Measurements from ENCODE around the gene AFF1. TPM values are rescaled to one million over a fixed set of nuclear protein-coding genes. Genes with fewer than 3 reads are reported as not detected.

The AFF1 gene
- total RNA-seq, 1 donor from 2014 or later, result 58.2 TPM

DNA sequence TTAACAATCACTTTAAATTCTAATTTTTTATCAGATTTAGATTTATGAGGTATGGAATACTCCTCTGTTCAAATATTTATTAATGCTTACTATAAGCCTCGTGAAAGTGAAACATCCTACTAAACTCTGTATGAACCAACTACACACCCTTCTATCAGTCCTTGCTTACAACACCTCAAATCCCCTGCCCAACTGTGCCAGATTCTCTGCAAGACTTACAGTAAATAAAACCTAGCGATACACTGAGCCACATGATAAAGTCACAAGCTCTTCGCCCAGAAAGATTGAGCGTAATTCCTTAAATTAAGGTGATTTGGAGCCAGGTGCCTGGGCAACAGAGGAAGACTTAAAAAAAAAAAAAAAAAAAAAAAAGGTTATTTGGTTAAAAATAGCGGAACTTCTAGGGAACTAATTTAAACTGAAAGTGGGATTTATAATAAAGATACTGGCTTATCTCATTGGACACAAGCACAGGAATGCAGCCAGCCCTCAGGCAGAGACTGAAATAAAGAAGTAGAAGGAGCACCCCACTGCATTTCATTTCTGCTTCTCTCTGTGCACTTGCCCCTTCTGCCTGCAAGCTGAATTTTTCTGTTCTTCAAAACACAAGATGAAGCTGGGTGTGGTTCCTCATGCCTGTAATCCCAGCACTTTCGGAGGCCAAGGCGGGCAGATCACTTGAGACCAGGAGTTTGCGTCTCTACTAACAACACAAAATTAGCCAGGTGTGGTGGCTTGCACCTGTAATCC, 25.1 kb upstream of the AFF1 start:
- no peak overlapping the region for H3K27ac ChIP-seq (ENCODE audit: low read depth, low read length)
- H3K79me2 ChIP-seq (ENCODE audit: insufficient read depth, low read length), result no peaks in the 10 kb centered on the region
- no peaks in the 10 kb centered on the region for H3K9me3 Mint-ChIP-seq (ENCODE audit: unreplicated experiment)
- no peaks in the 10 kb centered on the region for H3K36me3 ChIP-seq (ENCODE audit: insufficient read depth, low read length)
- H2AFZ ChIP-seq (ENCODE audit: low read depth, low read length), result no peak overlapping the region
- no peaks in the 10 kb centered on the region for H3K27me3 Mint-ChIP-seq (ENCODE audit: low read depth, unreplicated experiment)
- no peak overlapping the region for H3K4me3 ChIP-seq (ENCODE audit: insufficient read depth, low read depth, low read length)
- H3K9me3 ChIP-seq (ENCODE audit: insufficient read depth, low read depth, low read length), result no peaks in the 10 kb centered on the region
- peaks cover 4% of the 10 kb centered on the region for H3K4me1 Mint-ChIP-seq (ENCODE audit: low read depth, unreplicated experiment)
- DNase-seq (ENCODE audit: low read depth) (no peak), FAIRE-seq (no peak)
- H3K4me1 ChIP-seq (ENCODE audit: insufficient read depth, low read length), result no peaks in the 10 kb centered on the region
- H3K4me2 ChIP-seq (ENCODE audit: low read length), result no peak overlapping the region
- peaks cover 1% of the 10 kb centered on the region for H3K36me3 Mint-ChIP-seq (ENCODE audit: low read depth, unreplicated experiment)
- TF ChIP-seq, protein P1, sequence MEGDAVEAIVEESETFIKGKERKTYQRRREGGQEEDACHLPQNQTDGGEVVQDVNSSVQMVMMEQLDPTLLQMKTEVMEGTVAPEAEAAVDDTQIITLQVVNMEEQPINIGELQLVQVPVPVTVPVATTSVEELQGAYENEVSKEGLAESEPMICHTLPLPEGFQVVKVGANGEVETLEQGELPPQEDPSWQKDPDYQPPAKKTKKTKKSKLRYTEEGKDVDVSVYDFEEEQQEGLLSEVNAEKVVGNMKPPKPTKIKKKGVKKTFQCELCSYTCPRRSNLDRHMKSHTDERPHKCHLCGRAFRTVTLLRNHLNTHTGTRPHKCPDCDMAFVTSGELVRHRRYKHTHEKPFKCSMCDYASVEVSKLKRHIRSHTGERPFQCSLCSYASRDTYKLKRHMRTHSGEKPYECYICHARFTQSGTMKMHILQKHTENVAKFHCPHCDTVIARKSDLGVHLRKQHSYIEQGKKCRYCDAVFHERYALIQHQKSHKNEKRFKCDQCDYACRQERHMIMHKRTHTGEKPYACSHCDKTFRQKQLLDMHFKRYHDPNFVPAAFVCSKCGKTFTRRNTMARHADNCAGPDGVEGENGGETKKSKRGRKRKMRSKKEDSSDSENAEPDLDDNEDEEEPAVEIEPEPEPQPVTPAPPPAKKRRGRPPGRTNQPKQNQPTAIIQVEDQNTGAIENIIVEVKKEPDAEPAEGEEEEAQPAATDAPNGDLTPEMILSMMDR (IDR thresholded peaks at IDR 0.05; ENCODE audit: insufficient read depth, low read depth, low read length), result no peak
- TF ChIP-seq EZH2 (IDR thresholded peaks at IDR 0.05; ENCODE audit: insufficient read depth, low read length), result no peak
- no peak overlapping the region for H3K27ac Mint-ChIP-seq (ENCODE audit: unreplicated experiment)
- H3K27me3 ChIP-seq (ENCODE audit: insufficient read depth, low read length), result no peaks in the 10 kb centered on the region
- no peak overlapping the region for H3K4me3 Mint-ChIP-seq (ENCODE audit: unreplicated experiment)
- no peaks in the 10 kb centered on the region for H4K20me1 ChIP-seq (ENCODE audit: insufficient read depth, low read length)
- H3K9ac ChIP-seq (ENCODE audit: low read length), result no peak overlapping the region

DNA sequence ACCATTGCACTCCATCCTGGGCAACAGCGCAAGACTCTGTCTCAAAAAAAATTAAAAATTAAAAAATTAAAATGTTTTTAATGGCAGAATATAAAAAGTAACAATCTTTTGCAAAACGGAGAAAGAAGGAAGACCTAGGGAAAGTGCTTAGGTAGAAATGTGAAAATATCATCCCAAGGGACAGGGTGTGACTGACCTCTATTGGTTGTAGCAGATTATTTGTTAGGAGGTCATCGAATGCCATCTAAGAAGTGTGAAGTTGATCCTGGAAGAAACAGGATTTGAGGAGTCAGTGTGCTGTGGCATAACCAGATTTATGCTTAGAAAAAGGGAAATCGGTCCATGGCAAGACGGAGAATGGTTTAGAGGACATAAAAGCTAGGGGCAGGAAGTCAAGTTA, 24.4 kb upstream of the AFF1 start:
- Histone ChIP-seq H3K79me2 (ENCODE audit: insufficient read depth, low read length) (no peaks in the 10 kb centered on the region), H3K4me2 (ENCODE audit: low read length) (no peak overlapping the region), H3K9me3 (ENCODE audit: insufficient read depth, low read depth, low read length) (no peaks in the 10 kb centered on the region), H3K9ac (ENCODE audit: low read length) (no peak overlapping the region), H3K27me3 (ENCODE audit: insufficient read depth, low read length) (no peaks in the 10 kb centered on the region), H2AFZ (ENCODE audit: low read depth, low read length) (no peak overlapping the region), H4K20me1 (ENCODE audit: insufficient read depth, low read length) (no peaks in the 10 kb centered on the region), H3K27ac (ENCODE audit: low read depth, low read length) (no peak overlapping the region), H3K4me3 (ENCODE audit: insufficient read depth, low read depth, low read length) (no peak overlapping the region), H3K36me3 (ENCODE audit: insufficient read depth, low read length) (no peaks in the 10 kb centered on the region), H3K4me1 (ENCODE audit: insufficient read depth, low read length) (no peaks in the 10 kb centered on the region)
- FAIRE-seq, result no peak
- Mint-ChIP-seq H3K9me3 (ENCODE audit: unreplicated experiment) (no peaks in the 10 kb centered on the region), H3K4me3 (ENCODE audit: unreplicated experiment) (no peak overlapping the region), H3K4me1 (ENCODE audit: low read depth, unreplicated experiment) (peaks cover 4% of the 10 kb centered on the region), H3K27me3 (ENCODE audit: low read depth, unreplicated experiment) (no peaks in the 10 kb centered on the region), H3K27ac (ENCODE audit: unreplicated experiment) (no peak overlapping the region), H3K36me3 (ENCODE audit: low read depth, unreplicated experiment) (peaks cover 4% of the 10 kb centered on the region)
- no peak for TF ChIP-seq EZH2 (IDR thresholded peaks at IDR 0.05; ENCODE audit: insufficient read depth, low read length)
- TF ChIP-seq, protein P1 (IDR thresholded peaks at IDR 0.05; ENCODE audit: insufficient read depth, low read depth, low read length), result no peak
- DNase-seq (ENCODE audit: low read depth), result no peak
